PC-3 (cell line): ENCODE data around the gene LSM3. TPM values are rescaled to one million over a fixed set of nuclear protein-coding genes. Genes with fewer than 3 reads are reported as not detected.

ENCODE experiments used
- ATAC-seq: fragments of 200-7000 bp; cut with Tn5 transposase; 2 replicates; pipeline ENCODE4 v1.9.1; 2020; ENCODE audit warnings: mild to moderate bottlenecking, moderate library complexity
- BruUV-seq: library from RNA; stranded (reverse); fragments of 400-500 nt; replicated peaks from 2 replicates; lab custom pipeline; 2021; lab: Mats Ljungman, UMichigan
- CTCF ChIA-PET: fragments of 300-600 bp; sonication (Branson Sonifier 250); formaldehyde crosslinking; loops from one replicate; lab custom pipeline; 2022; ENCODE audit warnings: antibody characterized with exemption; lab: Charles Lee
- POLR2A ChIA-PET: fragments of 300-600 bp; sonication (Branson Sonifier 250); formaldehyde crosslinking; loops from one replicate; lab custom pipeline; 2022; ENCODE audit warnings: antibody characterized with exemption; ENCODE audit not compliant: unreplicated experiment; lab: Charles Lee
- DNase-seq: peaks from one replicate; pipeline ENCODE4 v3.0.0-alpha.2; 2015
- H2AFZ ChIP-seq: fragments of 300-600 bp; sonication (generic); 2 replicates; pipeline ENCODE4 v1.6.0; 2016; ENCODE audit warnings: antibody characterized with exemption, low read length
- H3F3A ChIP-seq: fragments of 300-600 bp; sonication (generic); one replicate; pipeline ENCODE4 v1.6.0; 2017; ENCODE audit warnings: antibody characterized with exemption, low read length, control low read depth, mild to moderate bottlenecking; ENCODE audit not compliant: unreplicated experiment
- H3K27ac ChIP-seq: fragments of 300-600 bp; sonication (generic); 2 replicates; pipeline ENCODE4 v1.5.1; 2016; ENCODE audit warnings: mild to moderate bottlenecking, low read length
- H3K27me3 ChIP-seq: fragments of 300-600 bp; sonication (generic); 2 replicates; pipeline ENCODE4 v1.6.1; 2016; ENCODE audit warnings: low read length, mixed read lengths
- H3K36me3 ChIP-seq: fragments of 300-600 bp; sonication (generic); 2 replicates; pipeline ENCODE4 v1.6.1; 2016; ENCODE audit warnings: low read depth, mixed run types, low read length, mixed read lengths
- H3K4me1 ChIP-seq: fragments of 300-600 bp; sonication (generic); 2 replicates; pipeline ENCODE4 v1.5.1; 2016; ENCODE audit warnings: low read length; ENCODE audit not compliant: insufficient read depth
- H3K4me2 ChIP-seq: fragments of 300-600 bp; sonication (generic); 2 replicates; pipeline ENCODE4 v1.6.0; 2016; ENCODE audit warnings: low read length
- H3K4me3 ChIP-seq: fragments of 300-600 bp; sonication (generic); 2 replicates; pipeline ENCODE4 v1.5.1; 2016; ENCODE audit warnings: mild to moderate bottlenecking, low read length, mixed read lengths
- H3K79me2 ChIP-seq: fragments of 300-600 bp; sonication (generic); 2 replicates; pipeline ENCODE4 v1.6.1; 2017; ENCODE audit warnings: low read length, mixed read lengths
- H3K9ac ChIP-seq: fragments of 300-600 bp; sonication (generic); 2 replicates; pipeline ENCODE4 v1.6.0; 2016; ENCODE audit warnings: mild to moderate bottlenecking, low read length
- H3K9me2 ChIP-seq: fragments of 300-600 bp; sonication (generic); replicated peaks from 2 replicates; pipeline ENCODE4 v1.6.1; 2016; ENCODE audit warnings: mixed run types, low read length, mixed read lengths
- H3K9me3 ChIP-seq: fragments of 300-600 bp; sonication (generic); 2 replicates; pipeline ENCODE4 v1.6.1; 2016; ENCODE audit warnings: low read length, mixed read lengths
- H4K20me1 ChIP-seq: fragments of 300-600 bp; sonication (generic); 2 replicates; pipeline ENCODE4 v1.6.1; 2016; ENCODE audit warnings: low read length, mixed read lengths
- CTCF ChIP-seq: fragments of 300-600 bp; sonication (generic); conservative IDR thresholded peaks from 2 replicates; pipeline ENCODE4 v1.5.1; 2017; ENCODE audit warnings: antibody characterized with exemption, low read depth, mild to moderate bottlenecking, low read length
- EZH2 ChIP-seq: fragments of 300-600 bp; sonication (generic); IDR thresholded peaks from one replicate; pipeline ENCODE4 v1.6.1; 2017; ENCODE audit warnings: antibody characterized with exemption, mild to moderate bottlenecking, low read length; ENCODE audit not compliant: unreplicated experiment
- EZH2phosphoT487 ChIP-seq: fragments of 300-600 bp; sonication (generic); IDR thresholded peaks from 2 replicates; pipeline ENCODE4 v1.6.1; 2018; ENCODE audit warnings: mild to moderate bottlenecking, antibody characterized with exemption, low read length, borderline replicate concordance
- intact Hi-C: fragments of 100-400 bp; cut with micrococcal nuclease; formaldehyde crosslinking; loops from 2 replicates; pipeline ENCODE4 v1.9.0; 2023
- total RNA-seq: library from RNA; depleted of rRNA; stranded (reverse); fragments of >200 nt; gene quantifications from 2 replicates; pipeline ENCODE4 v1.2.3, GENCODE V29; 2014

Gene LSM3
- total RNA-seq, 1 experiment from 2014 or later = 27.2 TPM

GRCh38 chr3:14188041-14188754 lies 9.6 kb downstream of the LSM3 start:
- Histone ChIP-seq H3K79me2 (peaks cover 61% of the 10 kb centered on the region), H3K9me3 (no peaks in the 10 kb centered on the region)
- CTCF ChIA-PET = no interaction called here

GRCh38 chr3:14194865-14195264 lies 16.2 kb downstream of the LSM3 start:
- CTCF ChIA-PET = interaction anchor here (0.5 kb wide), 1 partner anchor 195 kb away, joined by 4 read pairs; no protein-coding TSS in a partner anchor

More at GRCh38 chr3:14188041-14188754, 9.6 kb downstream of the LSM3 start:
- H3K27ac ChIP-seq = no peak overlapping the region
- no peaks in the 10 kb centered on the region for H4K20me1 ChIP-seq
- BruUV-seq = no TSS peak
- H3K27me3 ChIP-seq = no peaks in the 10 kb centered on the region
- no peak overlapping the region for H3K4me2 ChIP-seq
- intact Hi-C loops = no loop called here
- ATAC-seq = no peak
- DNase-seq = no peak
- peaks cover 38% of the 10 kb centered on the region for H3K36me3 ChIP-seq
- no peaks in the 10 kb centered on the region for H3F3A ChIP-seq
- no peaks in the 10 kb centered on the region for H3K4me1 ChIP-seq
- no peak overlapping the region for H3K9ac ChIP-seq
- H2AFZ ChIP-seq = no peak overlapping the region
- H3K9me2 ChIP-seq = no peaks in the 10 kb centered on the region
- POLR2A ChIA-PET = no interaction called here
- TF ChIP-seq EZH2 (no peak), EZH2phosphoT487 (no peak), CTCF (no peak)
- no peak overlapping the region for H3K4me3 ChIP-seq

More at GRCh38 chr3:14194865-14195264, 16.2 kb downstream of the LSM3 start:
- Histone ChIP-seq H3K4me2 (no peak overlapping the region), H3K9me2 (no peaks in the 10 kb centered on the region), H3F3A (no peaks in the 10 kb centered on the region), H4K20me1 (no peaks in the 10 kb centered on the region; the same call in 1 of the 2 replicates), H2AFZ (no peak overlapping the region), H3K79me2 (peaks cover 42% of the 10 kb centered on the region), H3K4me1 (no peaks in the 10 kb centered on the region), H3K9ac (no peak overlapping the region), H3K4me3 (no peak overlapping the region), H3K9me3 (no peaks in the 10 kb centered on the region), H3K27ac (no peak overlapping the region), H3K36me3 (peaks cover 40% of the 10 kb centered on the region), H3K27me3 (no peaks in the 10 kb centered on the region)
- ATAC-seq (no peak), DNase-seq (no peak)
- POLR2A ChIA-PET = no interaction called here
- intact Hi-C loops = no loop called here
- no peak for TF ChIP-seq EZH2phosphoT487
- no peak for TF ChIP-seq CTCF
- TF ChIP-seq EZH2 = no peak
- BruUV-seq = no TSS peak
